Glutamatergic neuron (in vitro differentiated cells): ENCODE data around the gene NR3C2. TPM values are rescaled to one million over a fixed set of nuclear protein-coding genes. Genes with fewer than 3 reads are reported as not detected.

Source experiments
- DNase-seq: peaks from one replicate; pipeline ENCODE4 v3.0.0; 2022
- H3K27ac Mint-ChIP-seq: one replicate; pipeline ENCODE4 v1.8.0; 2020; ENCODE audit warnings: mild to moderate bottlenecking, mixed read lengths, inconsistent platforms; ENCODE audit not compliant: unreplicated experiment
- H3K27me3 Mint-ChIP-seq: one replicate; pipeline ENCODE4 v1.8.0; 2020; ENCODE audit warnings: mild to moderate bottlenecking, moderate library complexity, mixed read lengths, inconsistent platforms; ENCODE audit not compliant: unreplicated experiment
- H3K36me3 Mint-ChIP-seq: one replicate; pipeline ENCODE4 v1.8.0; 2020; ENCODE audit warnings: mild to moderate bottlenecking, mixed read lengths, inconsistent platforms; ENCODE audit not compliant: unreplicated experiment
- H3K4me1 Mint-ChIP-seq: one replicate; pipeline ENCODE4 v1.8.0; 2020; ENCODE audit warnings: mild to moderate bottlenecking, low read depth, mixed read lengths, inconsistent platforms; ENCODE audit not compliant: unreplicated experiment
- H3K4me3 Mint-ChIP-seq: one replicate; pipeline ENCODE4 v1.8.0; 2020; ENCODE audit warnings: mild to moderate bottlenecking, mixed read lengths, inconsistent platforms; ENCODE audit not compliant: unreplicated experiment
- H3K9me3 Mint-ChIP-seq: one replicate; pipeline ENCODE4 v1.8.0; 2020; ENCODE audit warnings: mild to moderate bottlenecking, moderate library complexity, mixed read lengths, inconsistent platforms; ENCODE audit not compliant: unreplicated experiment
- total RNA-seq: library from RNA; stranded (reverse); fragmentation: NEBNext Ultra II Directional; extraction: Animal tissue kit (Norgen Biotek cat#: 25700); gene quantifications from one replicate; pipeline ENCODE4 v1.2.1, GENCODE V29; 2021; ENCODE audit not compliant: unreplicated experiment
- TF ChIP-seq, protein P1 (sequence below): fragments of 200-600 bp; sonication (generic); IDR thresholded peaks from one replicate; pipeline ENCODE4 v1.5.0; 2021; ENCODE audit not compliant: partially characterized antibody, unreplicated experiment

NR3C2 gene
- total RNA-seq, 1 donor from 2014 or later, result 0.29 TPM

DNA sequence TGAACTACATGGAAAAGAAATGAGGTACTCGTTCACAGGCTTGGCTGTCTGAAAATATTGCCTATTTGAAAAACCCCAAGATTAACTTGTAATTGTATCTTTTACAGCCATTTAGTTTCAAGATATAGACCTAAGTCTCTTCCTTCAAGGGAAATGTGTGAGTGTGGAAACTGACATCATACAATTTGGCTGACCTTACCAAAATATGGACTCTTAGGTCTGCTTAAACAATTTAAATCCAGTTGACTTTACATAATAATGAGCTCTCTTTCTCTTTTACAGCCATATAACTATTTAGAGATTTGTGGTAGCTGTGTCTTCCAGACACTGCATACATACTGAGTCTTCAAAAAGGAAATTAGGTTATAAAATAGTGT lies 186.9 kb downstream of the NR3C2 start:
- Mint-ChIP-seq H3K36me3 (no peaks in the 10 kb centered on the region), H3K27ac (no peak overlapping the region), H3K27me3 (no peaks in the 10 kb centered on the region), H3K4me3 (no peak overlapping the region), H3K9me3 (no peaks in the 10 kb centered on the region), H3K4me1 (no peaks in the 10 kb centered on the region)
- DNase-seq, result no peak
- TF ChIP-seq, protein P1, sequence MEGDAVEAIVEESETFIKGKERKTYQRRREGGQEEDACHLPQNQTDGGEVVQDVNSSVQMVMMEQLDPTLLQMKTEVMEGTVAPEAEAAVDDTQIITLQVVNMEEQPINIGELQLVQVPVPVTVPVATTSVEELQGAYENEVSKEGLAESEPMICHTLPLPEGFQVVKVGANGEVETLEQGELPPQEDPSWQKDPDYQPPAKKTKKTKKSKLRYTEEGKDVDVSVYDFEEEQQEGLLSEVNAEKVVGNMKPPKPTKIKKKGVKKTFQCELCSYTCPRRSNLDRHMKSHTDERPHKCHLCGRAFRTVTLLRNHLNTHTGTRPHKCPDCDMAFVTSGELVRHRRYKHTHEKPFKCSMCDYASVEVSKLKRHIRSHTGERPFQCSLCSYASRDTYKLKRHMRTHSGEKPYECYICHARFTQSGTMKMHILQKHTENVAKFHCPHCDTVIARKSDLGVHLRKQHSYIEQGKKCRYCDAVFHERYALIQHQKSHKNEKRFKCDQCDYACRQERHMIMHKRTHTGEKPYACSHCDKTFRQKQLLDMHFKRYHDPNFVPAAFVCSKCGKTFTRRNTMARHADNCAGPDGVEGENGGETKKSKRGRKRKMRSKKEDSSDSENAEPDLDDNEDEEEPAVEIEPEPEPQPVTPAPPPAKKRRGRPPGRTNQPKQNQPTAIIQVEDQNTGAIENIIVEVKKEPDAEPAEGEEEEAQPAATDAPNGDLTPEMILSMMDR, result no peak

DNA sequence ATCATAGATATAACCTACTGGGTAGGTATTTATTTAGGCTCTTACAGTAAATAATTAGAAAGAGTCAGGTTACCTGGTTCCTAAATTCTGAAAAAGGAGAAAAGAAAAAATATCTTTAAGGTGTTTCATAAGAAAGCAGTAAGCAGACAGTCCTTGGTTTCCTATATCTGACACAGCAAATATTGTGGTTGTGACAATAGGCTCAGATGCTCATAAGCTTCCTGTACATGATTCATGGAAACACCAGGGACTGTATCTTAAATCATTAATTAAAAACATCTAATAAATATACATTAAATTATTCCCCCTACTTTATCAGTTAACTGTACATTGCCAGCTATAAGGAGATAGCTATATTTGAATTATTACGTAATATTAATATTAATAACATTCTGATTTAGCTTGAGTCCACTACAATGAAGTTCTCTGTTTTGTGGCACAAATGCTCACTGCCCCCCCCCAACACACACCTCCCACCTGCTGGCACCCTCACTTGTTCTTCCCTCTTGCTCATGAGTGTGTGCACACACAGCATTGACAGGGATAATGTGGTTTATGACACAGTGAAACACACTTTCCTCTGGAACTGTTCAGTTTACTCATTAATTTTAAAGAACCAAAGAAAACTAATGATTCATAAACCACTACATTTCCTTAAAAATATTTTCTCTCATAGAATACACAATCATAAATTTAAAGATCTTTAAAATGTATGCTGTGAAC lies 187.4 kb downstream of the NR3C2 start:
- no peaks in the 10 kb centered on the region for H3K4me1 Mint-ChIP-seq
- no peaks in the 10 kb centered on the region for H3K27me3 Mint-ChIP-seq
- TF ChIP-seq, protein P1, result no peak
- no peak for DNase-seq
- H3K36me3 Mint-ChIP-seq, result no peaks in the 10 kb centered on the region
- no peak overlapping the region for H3K4me3 Mint-ChIP-seq
- no peak overlapping the region for H3K27ac Mint-ChIP-seq
- no peaks in the 10 kb centered on the region for H3K9me3 Mint-ChIP-seq

DNA sequence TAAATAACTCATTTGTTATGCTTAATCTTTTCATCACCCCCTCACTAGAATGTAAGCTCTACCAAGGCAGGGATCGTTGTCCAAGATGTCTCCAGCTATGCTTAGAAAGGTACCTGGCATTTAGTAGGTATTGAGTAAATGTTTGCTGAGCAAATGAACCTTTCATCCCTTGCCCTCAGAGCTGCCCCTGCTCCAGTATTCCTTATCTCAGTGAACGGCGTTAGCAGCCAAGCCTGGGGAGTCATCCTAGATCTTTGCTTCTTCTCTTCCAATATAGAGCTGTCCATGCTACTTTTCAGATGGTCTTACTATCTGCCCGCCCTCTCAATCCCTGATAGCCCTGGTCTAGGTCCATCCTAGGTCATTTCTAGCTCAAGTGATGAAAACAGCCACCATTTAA lies 188.4 kb downstream of the NR3C2 start:
- DNase-seq, result no peak
- no peaks in the 10 kb centered on the region for H3K36me3 Mint-ChIP-seq
- TF ChIP-seq, protein P1, result no peak
- H3K27me3 Mint-ChIP-seq, result no peaks in the 10 kb centered on the region
- H3K4me1 Mint-ChIP-seq, result no peaks in the 10 kb centered on the region
- H3K9me3 Mint-ChIP-seq, result no peaks in the 10 kb centered on the region
- H3K4me3 Mint-ChIP-seq, result no peak overlapping the region
- no peak overlapping the region for H3K27ac Mint-ChIP-seq

DNA sequence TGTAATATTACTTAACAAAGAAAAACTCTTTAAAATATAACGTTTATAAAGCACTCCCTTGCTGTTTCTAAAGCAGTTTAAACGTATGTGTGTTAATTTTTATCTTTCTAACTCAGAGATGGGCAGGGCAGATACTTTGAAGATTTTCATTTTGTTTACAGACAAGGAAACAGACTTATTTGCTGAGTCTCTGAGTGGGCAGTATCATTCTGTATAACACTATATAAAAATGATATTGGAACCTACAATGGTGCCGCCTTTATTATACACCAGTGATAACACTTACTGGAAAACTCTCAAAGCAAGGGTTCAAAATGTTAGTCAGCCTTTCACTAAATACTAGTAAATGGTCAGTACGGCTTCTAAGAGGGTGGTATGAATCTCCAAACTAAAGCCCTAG lies 193.4 kb downstream of the NR3C2 start:
- Mint-ChIP-seq H3K36me3 (no peaks in the 10 kb centered on the region), H3K9me3 (no peaks in the 10 kb centered on the region), H3K4me3 (no peak overlapping the region), H3K27ac (no peak overlapping the region), H3K27me3 (no peaks in the 10 kb centered on the region), H3K4me1 (no peaks in the 10 kb centered on the region)
- TF ChIP-seq, protein P1, result no peak
- DNase-seq, result no peak

DNA sequence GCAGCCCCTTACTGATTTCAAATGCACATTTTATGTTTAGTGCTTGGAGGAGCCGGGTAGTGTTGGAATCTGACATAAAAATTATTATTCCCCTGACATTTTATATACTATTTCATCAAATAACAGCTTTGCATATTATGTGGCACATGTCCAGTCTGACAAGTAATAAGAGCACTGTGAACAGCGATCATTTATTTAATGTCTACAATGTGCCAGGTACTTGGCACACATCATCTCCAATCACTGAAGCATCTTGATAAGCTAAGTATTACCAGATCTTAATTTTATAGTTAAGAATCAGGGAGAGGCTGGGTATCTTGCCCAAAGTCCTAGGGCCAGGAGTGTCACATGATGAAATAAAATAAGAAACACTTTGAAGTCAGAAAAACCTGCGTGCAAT lies 197.2 kb downstream of the NR3C2 start:
- H3K27ac Mint-ChIP-seq, result no peak overlapping the region
- no peaks in the 10 kb centered on the region for H3K4me1 Mint-ChIP-seq
- no peaks in the 10 kb centered on the region for H3K9me3 Mint-ChIP-seq
- H3K27me3 Mint-ChIP-seq, result no peaks in the 10 kb centered on the region
- no peaks in the 10 kb centered on the region for H3K36me3 Mint-ChIP-seq
- TF ChIP-seq, protein P1, result no peak
- no peak overlapping the region for H3K4me3 Mint-ChIP-seq
- DNase-seq, result no peak
